C4-2B (cell line): ENCODE measurements around the gene HPD.

Experiments used
- H3K27ac ChIP-seq: fragments of 450-650 bp; 2 replicates; pipeline ENCODE4 v1.5.1; 2017
- ZFX ChIP-seq: fragments of 450-650 bp; IDR thresholded peaks from 2 replicates; pipeline ENCODE4 v1.6.1; 2017
- TF ChIP-seq, protein P1 (sequence below): fragments of 450-650 bp; conservative IDR thresholded peaks from 2 replicates; pipeline ENCODE4 v1.5.1; 2017; ENCODE audit warnings: mild to moderate bottlenecking

The HPD gene

GRCh38 chr12:121801595-121802484, 56.8 kb downstream of the HPD start:
- TF ChIP-seq, protein P1, sequence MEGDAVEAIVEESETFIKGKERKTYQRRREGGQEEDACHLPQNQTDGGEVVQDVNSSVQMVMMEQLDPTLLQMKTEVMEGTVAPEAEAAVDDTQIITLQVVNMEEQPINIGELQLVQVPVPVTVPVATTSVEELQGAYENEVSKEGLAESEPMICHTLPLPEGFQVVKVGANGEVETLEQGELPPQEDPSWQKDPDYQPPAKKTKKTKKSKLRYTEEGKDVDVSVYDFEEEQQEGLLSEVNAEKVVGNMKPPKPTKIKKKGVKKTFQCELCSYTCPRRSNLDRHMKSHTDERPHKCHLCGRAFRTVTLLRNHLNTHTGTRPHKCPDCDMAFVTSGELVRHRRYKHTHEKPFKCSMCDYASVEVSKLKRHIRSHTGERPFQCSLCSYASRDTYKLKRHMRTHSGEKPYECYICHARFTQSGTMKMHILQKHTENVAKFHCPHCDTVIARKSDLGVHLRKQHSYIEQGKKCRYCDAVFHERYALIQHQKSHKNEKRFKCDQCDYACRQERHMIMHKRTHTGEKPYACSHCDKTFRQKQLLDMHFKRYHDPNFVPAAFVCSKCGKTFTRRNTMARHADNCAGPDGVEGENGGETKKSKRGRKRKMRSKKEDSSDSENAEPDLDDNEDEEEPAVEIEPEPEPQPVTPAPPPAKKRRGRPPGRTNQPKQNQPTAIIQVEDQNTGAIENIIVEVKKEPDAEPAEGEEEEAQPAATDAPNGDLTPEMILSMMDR, result no peak
- no peak for TF ChIP-seq ZFX

GRCh38 chr12:121800694-121801594, 57.7 kb downstream of the HPD start:
- TF ChIP-seq, protein P1, result no peak
- peak; percentile 65 for TF ChIP-seq ZFX
- H3K27ac ChIP-seq, result peak overlapping the region; percentile 98

More at GRCh38 chr12:121801595-121802484, 56.8 kb downstream of the HPD start:
- H3K27ac ChIP-seq, result peak overlapping the region; percentile 98

GRCh38 chr12:121799842-121800693, 58.6 kb downstream of the HPD start:
- peak overlapping the region; percentile 98 for H3K27ac ChIP-seq
- TF ChIP-seq, protein P1, result no peak
- no peak for TF ChIP-seq ZFX

DNA sequence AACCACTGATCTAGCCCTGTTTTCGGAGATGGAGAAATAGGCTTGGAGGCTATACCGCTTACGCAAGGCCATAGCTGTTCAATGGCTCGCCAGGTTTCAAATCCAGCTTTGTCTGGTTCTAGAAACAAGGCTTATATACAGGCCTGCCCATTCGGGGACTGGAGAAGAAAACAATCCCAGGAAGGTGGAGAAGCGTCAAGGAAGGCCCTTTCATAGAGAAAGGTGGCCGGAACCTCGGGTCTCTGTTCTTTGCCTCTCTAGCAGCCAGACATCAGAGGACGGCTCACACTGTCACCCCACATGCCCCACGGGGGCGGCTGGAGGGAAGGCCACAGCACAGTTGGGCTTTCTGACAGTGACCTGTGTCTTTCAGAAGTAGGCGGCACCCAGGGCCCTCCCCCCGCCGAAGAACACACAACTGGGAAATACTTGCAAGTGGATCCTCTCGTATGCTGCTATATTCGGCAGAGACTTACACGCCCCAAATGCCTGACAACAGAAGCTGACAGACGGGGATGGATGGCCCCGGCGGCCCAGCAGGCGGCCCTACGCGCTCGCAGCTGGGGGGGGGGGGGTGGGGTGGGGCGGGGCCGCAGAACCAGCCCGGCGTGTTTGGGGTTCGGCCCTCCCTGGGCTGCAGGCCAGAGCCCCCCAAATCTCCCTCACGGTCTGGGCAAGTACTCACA, 59.4 kb downstream of the HPD start:
- TF ChIP-seq, protein P1, result no peak
- TF ChIP-seq ZFX, result no peak
- H3K27ac ChIP-seq, result peak overlapping the region; percentile 98

DNA sequence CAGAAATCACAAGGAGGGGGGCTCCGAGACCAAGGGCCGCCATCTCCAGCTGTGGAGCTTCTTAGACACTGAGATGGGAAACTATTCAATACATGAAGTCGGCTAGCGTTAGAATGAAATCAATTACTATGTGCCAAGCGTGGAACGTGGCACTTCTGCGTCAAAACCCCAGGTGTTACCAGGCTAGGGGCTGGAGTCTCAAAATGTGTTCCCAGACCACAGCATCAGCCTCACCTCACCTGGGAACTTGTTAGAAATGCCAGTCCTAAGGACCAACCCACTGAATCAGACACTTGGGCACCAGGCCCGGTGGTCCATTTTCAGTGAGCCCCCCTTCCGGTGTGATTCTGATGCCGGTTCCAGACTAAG, 59.9 kb downstream of the HPD start:
- TF ChIP-seq ZFX, result no peak
- peak overlapping the region; percentile 98 for H3K27ac ChIP-seq

- no peak for TF ChIP-seq ZFX
- TF ChIP-seq, protein P1, result no peak
- peak overlapping the region; percentile 98 for H3K27ac ChIP-seq
Observed at GRCh38 chr12:121797937-121798786, 60.5 kb downstream of the HPD start.
